T-helper 17 cell (primary cell): ENCODE measurements around the gene ACTG1. TPM values are rescaled to one million over a fixed set of nuclear protein-coding genes. Genes with fewer than 3 reads are reported as not detected.

Experiments used
- ATAC-seq: fragments of 150-1000 bp; cut with Tn5 transposase; 2 replicates; pipeline ENCODE4 v1.10.0; 2021; ENCODE audit warnings: mild to moderate bottlenecking, moderate library complexity
- DNase-seq, 3 donors: peaks; one replicate each; pipeline versions ENCODE4 v3.0.0 to v3.0.0-alpha.2; 2020 to 2021
- H3K9me3 ChIP-seq: one replicate; pipeline ENCODE4 v1.7.0; 2013; ENCODE audit warnings: low read length, mild to moderate bottlenecking; ENCODE audit not compliant: control insufficient read depth, poor library complexity, severe bottlenecking
- H3K27ac Mint-ChIP-seq: one replicate; pipeline ENCODE4 v1.8.0; 2022; ENCODE audit warnings: mild to moderate bottlenecking, moderate library complexity, mixed read lengths
- H3K27me3 Mint-ChIP-seq: one replicate; pipeline ENCODE4 v1.8.0; 2022; ENCODE audit warnings: mixed read lengths
- H3K36me3 Mint-ChIP-seq: one replicate; pipeline ENCODE4 v1.8.0; 2022; ENCODE audit warnings: low read depth, mixed read lengths
- H3K4me1 Mint-ChIP-seq: one replicate; pipeline ENCODE4 v1.8.0; 2022; ENCODE audit warnings: mild to moderate bottlenecking, mixed read lengths
- H3K4me3 Mint-ChIP-seq: one replicate; pipeline ENCODE4 v1.8.0; 2022; ENCODE audit warnings: mild to moderate bottlenecking, moderate library complexity, mixed read lengths
- total RNA-seq, 4 donors: library from RNA in 2 of 4; stranded (reverse) in 2 of 4; gene quantifications; one replicate each; pipeline ENCODE4 v1.2.3 and lab custom pipeline; 2022 to 2026

The ACTG1 gene
- total RNA-seq, 2 donors from 2014 or later, result 1,202 to 1,502 TPM

- Mint-ChIP-seq H3K27me3 (peaks cover 6% of the 10 kb centered on the region), H3K4me1 (peaks cover 2% of the 10 kb centered on the region), H3K27ac (no peak overlapping the region), H3K4me3 (no peak overlapping the region), H3K36me3 (no peaks in the 10 kb centered on the region)
- DNase-seq, result no peak
- no peaks in the 10 kb centered on the region for H3K9me3 ChIP-seq
- no peak for ATAC-seq
Observed at GRCh38 chr17:81523402-81524038, 10.9 kb upstream of the ACTG1 start.

GRCh38 chr17:81522491-81523401, 10.1 kb upstream of the ACTG1 start:
- H3K4me1 Mint-ChIP-seq, result peaks cover 6% of the 10 kb centered on the region

GRCh38 chr17:81520021-81520901, 7.7 kb upstream of the ACTG1 start:
- Mint-ChIP-seq H3K4me3 (peak overlapping the region; percentile 58), H3K27ac (peak overlapping the region; percentile 37), H3K27me3 (no peaks in the 10 kb centered on the region), H3K36me3 (no peaks in the 10 kb centered on the region), H3K4me1 (peaks cover 12% of the 10 kb centered on the region)
- no peaks in the 10 kb centered on the region for H3K9me3 ChIP-seq
- ATAC-seq (no peak), DNase-seq (no peak)

More at GRCh38 chr17:81522491-81523401, 10.1 kb upstream of the ACTG1 start:
- no peak overlapping the region for H3K4me3 Mint-ChIP-seq
- no peaks in the 10 kb centered on the region for H3K9me3 ChIP-seq
- ATAC-seq, result no peak
- H3K27me3 Mint-ChIP-seq, result peaks cover 6% of the 10 kb centered on the region
- no peaks in the 10 kb centered on the region for H3K36me3 Mint-ChIP-seq
- no peak overlapping the region for H3K27ac Mint-ChIP-seq
- DNase-seq, result peak in 1 of 3 donors; percentile 1

GRCh38 chr17:81519284-81520020, 6.9 kb upstream of the ACTG1 start:
- H3K27me3 Mint-ChIP-seq, result no peaks in the 10 kb centered on the region
- no peaks in the 10 kb centered on the region for H3K36me3 Mint-ChIP-seq
- peak overlapping the region; percentile 69 for H3K4me3 Mint-ChIP-seq
- DNase-seq (peak; percentile 68 to 73 (median 71)), ATAC-seq (peak; percentile 73)
- H3K27ac Mint-ChIP-seq, result no peak overlapping the region
- peaks cover 14% of the 10 kb centered on the region for H3K4me1 Mint-ChIP-seq
- no peaks in the 10 kb centered on the region for H3K9me3 ChIP-seq

- no peaks in the 10 kb centered on the region for H3K27me3 Mint-ChIP-seq
- no peak for ATAC-seq
- H3K4me3 Mint-ChIP-seq, result peak overlapping the region; percentile 69
Observed at GRCh38 chr17:81518785-81519283, 6.2 kb upstream of the ACTG1 start.

GRCh38 chr17:81518113-81518784, 5.7 kb upstream of the ACTG1 start:
- H3K4me1 Mint-ChIP-seq, result peaks cover 14% of the 10 kb centered on the region
- no peak for ATAC-seq

More at GRCh38 chr17:81518785-81519283, 6.2 kb upstream of the ACTG1 start:
- Mint-ChIP-seq H3K36me3 (no peaks in the 10 kb centered on the region), H3K4me1 (peaks cover 14% of the 10 kb centered on the region), H3K27ac (no peak overlapping the region)
- DNase-seq, result no peak
- H3K9me3 ChIP-seq, result no peaks in the 10 kb centered on the region

GRCh38 chr17:81517339-81518112, 4.9 kb upstream of the ACTG1 start:
- no peak for ATAC-seq
- DNase-seq, result no peak
- Mint-ChIP-seq H3K27me3 (no peaks in the 10 kb centered on the region), H3K27ac (no peak overlapping the region), H3K4me1 (peaks cover 14% of the 10 kb centered on the region), H3K4me3 (peak overlapping the region; percentile 77), H3K36me3 (no peaks in the 10 kb centered on the region)
- no peaks in the 10 kb centered on the region for H3K9me3 ChIP-seq

More at GRCh38 chr17:81518113-81518784, 5.7 kb upstream of the ACTG1 start:
- no peaks in the 10 kb centered on the region for H3K27me3 Mint-ChIP-seq
- no peak for DNase-seq
- H3K4me3 Mint-ChIP-seq, result peak overlapping the region; percentile 77
- no peak overlapping the region for H3K27ac Mint-ChIP-seq
- H3K9me3 ChIP-seq, result no peaks in the 10 kb centered on the region
- no peaks in the 10 kb centered on the region for H3K36me3 Mint-ChIP-seq

- H3K36me3 Mint-ChIP-seq, result no peaks in the 10 kb centered on the region
- no peaks in the 10 kb centered on the region for H3K27me3 Mint-ChIP-seq
- H3K4me3 Mint-ChIP-seq, result no peak overlapping the region
- ATAC-seq, result no peak
- H3K4me1 Mint-ChIP-seq, result peaks cover 16% of the 10 kb centered on the region
- DNase-seq, result no peak
- H3K27ac Mint-ChIP-seq, result no peak overlapping the region
- H3K9me3 ChIP-seq, result no peaks in the 10 kb centered on the region
Observed at GRCh38 chr17:81517009-81517338, 4.4 kb upstream of the ACTG1 start.

GRCh38 chr17:81516439-81516838, 3.8 kb upstream of the ACTG1 start:
- H3K27me3 Mint-ChIP-seq, result peaks cover under 1% of the 10 kb centered on the region
- no peak overlapping the region for H3K4me3 Mint-ChIP-seq
- H3K9me3 ChIP-seq, result no peaks in the 10 kb centered on the region
- no peak overlapping the region for H3K27ac Mint-ChIP-seq
- DNase-seq (no peak), ATAC-seq (no peak)
- H3K36me3 Mint-ChIP-seq, result peaks cover 3% of the 10 kb centered on the region
- H3K4me1 Mint-ChIP-seq, result peaks cover 22% of the 10 kb centered on the region

GRCh38 chr17:81515530-81516041, 3.0 kb upstream of the ACTG1 start:
- H3K27me3 Mint-ChIP-seq, result peaks cover 5% of the 10 kb centered on the region
- ATAC-seq (no peak), DNase-seq (no peak)
- no peaks in the 10 kb centered on the region for H3K9me3 ChIP-seq
- H3K4me3 Mint-ChIP-seq, result peak overlapping the region; percentile 90
- peaks cover 29% of the 10 kb centered on the region for H3K4me1 Mint-ChIP-seq
- H3K36me3 Mint-ChIP-seq, result peaks cover 11% of the 10 kb centered on the region
- peak overlapping the region; percentile 24 for H3K27ac Mint-ChIP-seq
